GM18909 (cell line): ENCODE results near the gene CORO1C.
"Not testable (repeated sequence)": the region's sequence is repeated elsewhere in the genome, so short reads cannot be mapped to it uniquely, and the experiment has no call there.

ENCODE experiments used
- ATAC-seq: cut with Tn5 transposase; IDR thresholded peaks from one replicate; pipeline ENCODE4 v1.9.1; 2021; ENCODE audit warnings: mild to moderate bottlenecking; ENCODE audit not compliant: unreplicated experiment, poor library complexity

Gene CORO1C

GRCh38 chr12:108755481-108755880 is 24.2 kb upstream of the CORO1C start:
- no peak for ATAC-seq

- no peak for ATAC-seq
Measured at GRCh38 chr12:108753976-108754375, 22.7 kb upstream of the CORO1C start.

GRCh38 chr12:108752387-108752786 is 21.1 kb upstream of the CORO1C start:
- ATAC-seq, result no peak

GRCh38 chr12:108751821-108752220 is 20.5 kb upstream of the CORO1C start:
- no peak for ATAC-seq

- ATAC-seq, result not testable (repeated sequence)
Measured at GRCh38 chr12:108751003-108751402, 19.7 kb upstream of the CORO1C start.

- no peak for ATAC-seq
Measured at GRCh38 chr12:108750526-108750925, 19.2 kb upstream of the CORO1C start.

- ATAC-seq, result no peak
Measured at GRCh38 chr12:108747563-108747962, 16.2 kb upstream of the CORO1C start.

- ATAC-seq, result no peak
Measured at GRCh38 chr12:108745641-108746040, 14.3 kb upstream of the CORO1C start.

- no peak for ATAC-seq
Measured at GRCh38 chr12:108744021-108744897, 12.9 kb upstream of the CORO1C start.

- ATAC-seq, result no peak
Measured at GRCh38 chr12:108738170-108738569, 6.9 kb upstream of the CORO1C start.

- ATAC-seq, result no peak
Measured at GRCh38 chr12:108735855-108736254, 4.5 kb upstream of the CORO1C start.

GRCh38 chr12:108734200-108734906 is 3.0 kb upstream of the CORO1C start:
- ATAC-seq, result no peak

GRCh38 chr12:108733230-108733531 is 1.9 kb upstream of the CORO1C start:
- ATAC-seq, result not testable (repeated sequence)

- no peak for ATAC-seq
Measured at GRCh38 chr12:108732489-108733229, 1.3 kb upstream of the CORO1C start.

GRCh38 chr12:108731866-108732461 is 646 bp upstream of the CORO1C start:
- ATAC-seq, result peak; percentile 51

- ATAC-seq, result no peak
Measured at GRCh38 chr12:108730365-108731104, 783 bp downstream of the CORO1C start.

- ATAC-seq, result no peak
Measured at GRCh38 chr12:108729612-108730364, 1.5 kb downstream of the CORO1C start.

GRCh38 chr12:108728820-108729611 is 2.3 kb downstream of the CORO1C start:
- ATAC-seq, result no peak
